HG03558 (cell line): ENCODE measurements around the gene IP6K1.
"Not testable (repeated sequence)": the region's sequence is repeated elsewhere in the genome, so short reads cannot be mapped to it uniquely, and the experiment has no call there.

Experiments
- ATAC-seq: cut with Tn5 transposase; IDR thresholded peaks from one replicate; pipeline ENCODE4 v1.9.1; 2021; ENCODE audit warnings: moderate number of reproducible peaks; ENCODE audit not compliant: unreplicated experiment; ENCODE audit errors: extremely low read depth

Gene IP6K1

GRCh38 chr3:49786357-49787181 is at the start of gene IP6K1:
Gene IP6K1, minus strand, starts transcription at chr3:49786542. Its CDS starts 38,502 bp downstream, at chr3:49748040.
- peak; percentile 98 for ATAC-seq

GRCh38 chr3:49831341-49831740 is 45.0 kb upstream of the IP6K1 start:
- ATAC-seq, result no peak

GRCh38 chr3:49826016-49826415 is 39.7 kb upstream of the IP6K1 start:
- no peak for ATAC-seq

GRCh38 chr3:49823131-49823530 is 36.8 kb upstream of the IP6K1 start:
- ATAC-seq, result not testable (repeated sequence)

- ATAC-seq, result no peak
These were observed 27.3 kb upstream of the IP6K1 start, which contains the start of gene UBA7 for GRCh38 chr3:49813497-49814174. Gene UBA7, minus strand, starts transcription at chr3:49813953. Its CDS starts 166 bp downstream, at chr3:49813787.

- no peak for ATAC-seq
These were observed 26.7 kb upstream of the IP6K1 start for GRCh38 chr3:49812916-49813496.

- no peak for ATAC-seq
These were observed 21.2 kb upstream of the IP6K1 start for GRCh38 chr3:49807431-49808114.

GRCh38 chr3:49806850-49807249 is 20.5 kb upstream of the IP6K1 start:
- no peak for ATAC-seq

- ATAC-seq, result no peak
These were observed 19.8 kb upstream of the IP6K1 start for GRCh38 chr3:49805897-49806701.

GRCh38 chr3:49805367-49805782 is 19.0 kb upstream of the IP6K1 start:
- ATAC-seq, result no peak

- ATAC-seq, result no peak
These were observed 18.0 kb upstream of the IP6K1 start for GRCh38 chr3:49804141-49805041.

GRCh38 chr3:49803465-49804140 is 17.3 kb upstream of the IP6K1 start:
- no peak for ATAC-seq

GRCh38 chr3:49802719-49803464 is 16.6 kb upstream of the IP6K1 start, which contains the start of gene INKA1:
Gene INKA1, plus strand, starts transcription at chr3:49803261. Its CDS starts 132 bp downstream, at chr3:49803393.
- ATAC-seq, result no peak

- ATAC-seq, result no peak
These were observed 14.8 kb upstream of the IP6K1 start for GRCh38 chr3:49801160-49801559.

- ATAC-seq, result no peak
These were observed 13.4 kb upstream of the IP6K1 start, which contains the start of gene CDHR4 for GRCh38 chr3:49799761-49800160. Gene CDHR4, minus strand, starts transcription at chr3:49799873. Its CDS starts 61 bp downstream, at chr3:49799812.

- no peak for ATAC-seq
These were observed 12.8 kb upstream of the IP6K1 start for GRCh38 chr3:49799105-49799504.
